Esophagus muscularis mucosa (tissue), 2 donors: ENCODE data around the gene ABTB2.

Source experiments
- POLR2A ChIP-seq: fragments of 450-650 bp; IDR thresholded peaks from one replicate; pipeline ENCODE4 v1.6.1; 2017; ENCODE audit warnings: antibody characterized with exemption, moderate library complexity, mild to moderate bottlenecking, low read depth
- POLR2AphosphoS5 ChIP-seq, 2 donors: sonication (generic); formaldehyde crosslinking; IDR thresholded peaks; one replicate each; pipeline ENCODE4 v1.6.1; 2017; ENCODE audit warnings: antibody characterized with exemption in 2 of 2

DNA sequence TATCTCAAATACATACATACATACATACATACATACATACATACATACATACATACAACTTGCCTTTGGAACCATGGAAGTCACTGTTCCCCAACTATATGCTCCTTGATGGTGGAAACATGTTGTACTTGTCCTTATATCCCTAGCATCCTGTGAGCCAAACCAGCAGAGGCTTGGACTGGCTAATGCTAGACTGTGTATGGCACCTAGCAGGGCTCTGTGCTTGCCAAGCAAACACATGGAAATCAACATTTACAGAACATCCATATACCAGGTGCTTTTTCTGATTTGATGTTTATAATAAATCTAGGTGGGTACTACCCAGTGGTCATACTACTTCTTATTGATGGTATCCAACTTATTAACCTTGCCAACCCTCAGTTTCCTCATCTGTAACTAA lies 86.1 kb downstream of the ABTB2 start:
- TF ChIP-seq POLR2A (no peak), POLR2AphosphoS5 (IDR thresholded peaks at IDR 0.05) (no peak)
